ENCODE measurements around the gene CST11.

CST11 gene

GRCh38 chr20:23453549-23454543 is 1.2 kb upstream of the CST11 start:
- DNase-seq, result no peak

- no peak for DNase-seq
Measured at GRCh38 chr20:23451956-23452487, 654 bp downstream of the CST11 start.

- no peak for DNase-seq
Measured at GRCh38 chr20:23450877-23451276, 1.8 kb downstream of the CST11 start.

- no peak for DNase-seq
Measured at GRCh38 chr20:23449421-23449820, 3.3 kb downstream of the CST11 start.

GRCh38 chr20:23448167-23448566 is 4.5 kb downstream of the CST11 start:
- no peak for DNase-seq

GRCh38 chr20:23446505-23446904 is 6.2 kb downstream of the CST11 start:
- DNase-seq, result peak; percentile 69

- DNase-seq, result no peak
Measured at GRCh38 chr20:23445596-23446217, 7.0 kb downstream of the CST11 start.

GRCh38 chr20:23444859-23445258 is 7.8 kb downstream of the CST11 start:
- DNase-seq, result no peak

- DNase-seq, result no peak
Measured at GRCh38 chr20:23442436-23442835, 10.2 kb downstream of the CST11 start.

- DNase-seq, result peak; percentile 79
Measured at GRCh38 chr20:23441850-23442313, 10.8 kb downstream of the CST11 start.

- DNase-seq, result no peak
Measured at GRCh38 chr20:23440004-23440403, 12.7 kb downstream of the CST11 start.

GRCh38 chr20:23438661-23439060 is 14.0 kb downstream of the CST11 start:
- DNase-seq, result no peak

- no peak for DNase-seq
Measured at GRCh38 chr20:23437126-23437899, 15.4 kb downstream of the CST11 start.

GRCh38 chr20:23436681-23437080 is 16.0 kb downstream of the CST11 start:
- no peak for DNase-seq

- DNase-seq, result no peak
Measured at GRCh38 chr20:23435626-23436539, 16.8 kb downstream of the CST11 start.

GRCh38 chr20:23434521-23435313 is 18.0 kb downstream of the CST11 start:
- DNase-seq, result no peak

GRCh38 chr20:23433628-23434027 is 19.0 kb downstream of the CST11 start:
- no peak for DNase-seq

GRCh38 chr20:23425129-23425528 is 27.5 kb downstream of the CST11 start:
- no peak for DNase-seq

- peak; percentile 98 for DNase-seq
Measured at GRCh38 chr20:23420943-23421931, 31.4 kb downstream of the CST11 start, which contains the start of gene NAPB. Gene NAPB (minus strand): TSS chr20:23421488. CDS start chr20:23421402, 86 bp downstream.

All from activated effector memory CD4-positive, alpha-beta T cell treated with anti-CD3 and anti-CD28 coated beads, Interleukin-2, amount 50 U/mL, for 16 hours (primary cell).